Measurements from ENCODE around the gene PITHD1.
A peak's percentile ranks its signal among the peaks of the same experiment; 100 is the strongest.
"Not testable (repeated sequence)": the region's sequence is repeated elsewhere in the genome, so short reads cannot be mapped to it uniquely, and the experiment has no call there.

PITHD1 gene

DNA sequence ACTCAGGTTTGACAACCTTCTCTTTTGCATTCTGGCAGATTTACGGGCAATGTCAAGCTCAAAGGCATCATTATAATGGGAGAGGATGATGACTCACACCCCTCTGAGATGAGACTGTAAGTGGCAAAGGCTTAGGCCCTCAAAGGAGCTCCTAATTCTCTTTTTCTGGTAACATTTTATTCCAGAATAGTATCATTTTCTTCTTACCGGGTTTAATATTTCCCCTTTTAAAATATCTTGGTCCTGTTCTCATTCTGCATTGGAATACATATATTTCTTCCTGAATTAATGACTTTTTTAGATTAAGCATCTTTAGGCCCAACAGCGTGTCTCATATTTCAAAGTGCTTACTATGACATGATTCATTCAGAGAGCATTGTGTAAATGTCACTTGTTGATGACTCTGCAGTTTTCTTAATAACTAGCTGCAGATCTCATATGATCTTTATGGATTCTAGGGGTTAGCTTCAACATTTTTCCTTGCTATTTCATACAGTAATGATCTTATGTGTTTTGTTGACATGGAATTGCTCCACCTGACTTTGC is 1.7 kb downstream of the PITHD1 start:
- Histone ChIP-seq H3K9me2 (replicated peaks; ENCODE audit: control insufficient read depth, low read length) (no peaks in the 10 kb centered on the region), H3F3A (ENCODE audit: control insufficient read depth, insufficient read depth) (peaks cover 2% of the 10 kb centered on the region; the same call in 1 of the 2 replicates), H3K4me1 (ENCODE audit: control insufficient read depth, low read length) (peaks cover 32% of the 10 kb centered on the region), H3K79me2 (ENCODE audit: control insufficient read depth, low read length) (peaks cover 81% of the 10 kb centered on the region), H3K27ac (ENCODE audit: low read depth, low read length) (no peak overlapping the region), H3K4me2 (ENCODE audit: low read length) (peak overlapping the region; percentile 78), H3K36me3 (ENCODE audit: control insufficient read depth, low read length) (peaks cover 50% of the 10 kb centered on the region), H3K4me3 (ENCODE audit: low read length) (peak overlapping the region; percentile 99; the same call in 1 of the 2 replicates), H4K20me1 (ENCODE audit: control insufficient read depth, insufficient read depth, low read depth, low read length) (peaks cover 6% of the 10 kb centered on the region; the same call in 1 of the 2 replicates), H3K27me3 (ENCODE audit: control insufficient read depth, low read length) (no peaks in the 10 kb centered on the region), H3K9me3 (ENCODE audit: control insufficient read depth, insufficient read depth, low read length) (no peaks in the 10 kb centered on the region)
- TF ChIP-seq EZH2phosphoT487 (IDR thresholded peaks at IDR 0.05; ENCODE audit: borderline replicate concordance, low read length) = no peak
- TF ChIP-seq, protein P1, sequence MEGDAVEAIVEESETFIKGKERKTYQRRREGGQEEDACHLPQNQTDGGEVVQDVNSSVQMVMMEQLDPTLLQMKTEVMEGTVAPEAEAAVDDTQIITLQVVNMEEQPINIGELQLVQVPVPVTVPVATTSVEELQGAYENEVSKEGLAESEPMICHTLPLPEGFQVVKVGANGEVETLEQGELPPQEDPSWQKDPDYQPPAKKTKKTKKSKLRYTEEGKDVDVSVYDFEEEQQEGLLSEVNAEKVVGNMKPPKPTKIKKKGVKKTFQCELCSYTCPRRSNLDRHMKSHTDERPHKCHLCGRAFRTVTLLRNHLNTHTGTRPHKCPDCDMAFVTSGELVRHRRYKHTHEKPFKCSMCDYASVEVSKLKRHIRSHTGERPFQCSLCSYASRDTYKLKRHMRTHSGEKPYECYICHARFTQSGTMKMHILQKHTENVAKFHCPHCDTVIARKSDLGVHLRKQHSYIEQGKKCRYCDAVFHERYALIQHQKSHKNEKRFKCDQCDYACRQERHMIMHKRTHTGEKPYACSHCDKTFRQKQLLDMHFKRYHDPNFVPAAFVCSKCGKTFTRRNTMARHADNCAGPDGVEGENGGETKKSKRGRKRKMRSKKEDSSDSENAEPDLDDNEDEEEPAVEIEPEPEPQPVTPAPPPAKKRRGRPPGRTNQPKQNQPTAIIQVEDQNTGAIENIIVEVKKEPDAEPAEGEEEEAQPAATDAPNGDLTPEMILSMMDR (IDR thresholded peaks at IDR 0.05; ENCODE audit: low read depth, low read length, poor library complexity, severe bottlenecking) = no peak

DNA sequence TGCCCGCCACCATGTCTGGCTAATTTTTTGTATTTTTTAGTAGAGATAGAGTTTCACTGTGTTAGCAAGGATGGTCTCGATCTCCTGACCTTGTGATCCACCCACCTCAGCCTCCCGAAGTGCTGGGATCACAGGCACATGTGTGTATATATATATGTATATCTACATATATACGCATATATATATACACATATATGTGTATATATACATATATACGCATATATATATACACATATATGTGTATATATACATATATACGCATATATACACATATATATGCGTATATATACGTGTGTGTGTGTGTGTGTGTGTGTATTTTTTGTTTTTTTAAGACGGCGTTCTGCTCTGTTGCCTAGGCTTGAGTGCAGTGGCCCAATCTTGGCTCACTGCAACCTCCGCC is 4.9 kb downstream of the PITHD1 start:
- not testable (repeated sequence) for H3K9me3 ChIP-seq (ENCODE audit: control insufficient read depth, insufficient read depth, low read length); H3F3A ChIP-seq (ENCODE audit: control insufficient read depth, insufficient read depth); H3K9me2 ChIP-seq (replicated peaks; ENCODE audit: control insufficient read depth, low read length); H4K20me1 ChIP-seq (ENCODE audit: control insufficient read depth, insufficient read depth, low read depth, low read length); H3K27me3 ChIP-seq (ENCODE audit: control insufficient read depth, low read length); H3K4me3 ChIP-seq (ENCODE audit: low read length); H3K27ac ChIP-seq (ENCODE audit: low read depth, low read length); H3K4me2 ChIP-seq (ENCODE audit: low read length)
- peaks cover 57% of the 10 kb centered on the region for H3K79me2 ChIP-seq (ENCODE audit: control insufficient read depth, low read length)
- peaks cover 15% of the 10 kb centered on the region for H3K4me1 ChIP-seq (ENCODE audit: control insufficient read depth, low read length)
- peaks cover 80% of the 10 kb centered on the region for H3K36me3 ChIP-seq (ENCODE audit: control insufficient read depth, low read length)

GRCh38 chr1:23784846-23785245 is 6.6 kb downstream of the PITHD1 start:
- H3K4me3 ChIP-seq (ENCODE audit: low read length) = no peak overlapping the region
- no peak overlapping the region for H3K27ac ChIP-seq (ENCODE audit: low read depth, low read length)
- no peaks in the 10 kb centered on the region for H3K9me3 ChIP-seq (ENCODE audit: control insufficient read depth, insufficient read depth, low read length)
- 0 out of 2 replicates have a peak, but pooled peaks cover 5% of the 10 kb centered on the region for H4K20me1 ChIP-seq (ENCODE audit: control insufficient read depth, insufficient read depth, low read depth, low read length)
- peaks cover 4% of the 10 kb centered on the region for H3K4me1 ChIP-seq (ENCODE audit: control insufficient read depth, low read length)
- H3K27me3 ChIP-seq (ENCODE audit: control insufficient read depth, low read length) = no peaks in the 10 kb centered on the region
- no peak overlapping the region for H3K4me2 ChIP-seq (ENCODE audit: low read length)
- TF ChIP-seq EZH2phosphoT487 (IDR thresholded peaks at IDR 0.05; ENCODE audit: borderline replicate concordance, low read length) = no peak
- TF ChIP-seq, protein P1 (IDR thresholded peaks at IDR 0.05; ENCODE audit: low read depth, low read length, poor library complexity, severe bottlenecking) = no peak
- peaks cover 40% of the 10 kb centered on the region for H3K79me2 ChIP-seq (ENCODE audit: control insufficient read depth, low read length)
- H3K36me3 ChIP-seq (ENCODE audit: control insufficient read depth, low read length) = peaks cover 68% of the 10 kb centered on the region
- H3F3A ChIP-seq (ENCODE audit: control insufficient read depth, insufficient read depth) = peaks cover 15% of the 10 kb centered on the region
- H3K9me2 ChIP-seq (replicated peaks; ENCODE audit: control insufficient read depth, low read length) = no peaks in the 10 kb centered on the region

GRCh38 chr1:23787701-23788100 is 9.5 kb downstream of the PITHD1 start:
- H3K4me3 ChIP-seq (ENCODE audit: low read length) = no peak overlapping the region
- no peak overlapping the region for H3K27ac ChIP-seq (ENCODE audit: low read depth, low read length)
- H3K9me2 ChIP-seq (replicated peaks; ENCODE audit: control insufficient read depth, low read length) = no peaks in the 10 kb centered on the region
- H3K4me1 ChIP-seq (ENCODE audit: control insufficient read depth, low read length) = peaks cover 12% of the 10 kb centered on the region
- TF ChIP-seq EZH2phosphoT487 (IDR thresholded peaks at IDR 0.05; ENCODE audit: borderline replicate concordance, low read length) = no peak
- TF ChIP-seq, protein P1 (IDR thresholded peaks at IDR 0.05; ENCODE audit: low read depth, low read length, poor library complexity, severe bottlenecking) = no peak
- H3K27me3 ChIP-seq (ENCODE audit: control insufficient read depth, low read length) = no peaks in the 10 kb centered on the region
- peaks cover 15% of the 10 kb centered on the region for H3F3A ChIP-seq (ENCODE audit: control insufficient read depth, insufficient read depth)
- no peaks in the 10 kb centered on the region for H4K20me1 ChIP-seq (ENCODE audit: control insufficient read depth, insufficient read depth, low read depth, low read length)
- peaks cover 32% of the 10 kb centered on the region for H3K79me2 ChIP-seq (ENCODE audit: control insufficient read depth, low read length)
- H3K36me3 ChIP-seq (ENCODE audit: control insufficient read depth, low read length) = peaks cover 42% of the 10 kb centered on the region
- no peak overlapping the region for H3K4me2 ChIP-seq (ENCODE audit: low read length)
- no peaks in the 10 kb centered on the region for H3K9me3 ChIP-seq (ENCODE audit: control insufficient read depth, insufficient read depth, low read length)
